Ishikawa (cell line): ENCODE data around the gene FAM135A.

Experiments
- CEBPB ChIP-seq: IDR thresholded peaks from 2 replicates; pipeline ENCODE4 v1.6.1; 2012
- CREB1 ChIP-seq: IDR thresholded peaks from 2 replicates; pipeline ENCODE4 v1.6.1; 2012; ENCODE audit warnings: low read depth
- EP300 ChIP-seq: IDR thresholded peaks from 2 replicates; pipeline ENCODE4 v1.6.1; 2012; ENCODE audit warnings: borderline replicate concordance
- FOXM1 ChIP-seq: IDR thresholded peaks from 2 replicates; pipeline ENCODE4 v1.6.1; 2012; ENCODE audit warnings: low read depth, borderline replicate concordance
- NFIC ChIP-seq: IDR thresholded peaks from 2 replicates; pipeline ENCODE4 v1.6.1; 2012
- RAD21 ChIP-seq: IDR thresholded peaks from 2 replicates; pipeline ENCODE4 v1.6.1; 2012; ENCODE audit warnings: low read depth
- REST ChIP-seq: IDR thresholded peaks from 2 replicates; pipeline ENCODE4 v1.6.1; 2012; ENCODE audit warnings: low read depth, mild to moderate bottlenecking
- TAF1 ChIP-seq: IDR thresholded peaks from 2 replicates; pipeline ENCODE4 v1.6.1; 2012; ENCODE audit warnings: low read depth, mild to moderate bottlenecking
- TCF12 ChIP-seq: IDR thresholded peaks from 2 replicates; pipeline ENCODE4 v1.6.1; 2012; ENCODE audit warnings: low read depth
- TEAD4 ChIP-seq: IDR thresholded peaks from 2 replicates; pipeline ENCODE4 v1.6.1; 2012
- YY1 ChIP-seq: IDR thresholded peaks from 2 replicates; pipeline ENCODE4 v1.6.1; 2012; ENCODE audit warnings: low read depth
- ZBTB7A ChIP-seq: IDR thresholded peaks from 2 replicates; pipeline ENCODE4 v1.6.1; 2012; ENCODE audit warnings: low read depth
- TF ChIP-seq, protein P1 (sequence below): IDR thresholded peaks from 2 replicates; pipeline ENCODE4 v1.6.1; 2012

GRCh38 chr6:70421509-70421908 is 8.2 kb downstream of the FAM135A start:
- TF ChIP-seq CEBPB, result no peak
- no peak for TF ChIP-seq REST
- TF ChIP-seq CREB1, result no peak
- no peak for TF ChIP-seq TEAD4
- TF ChIP-seq, protein P1, sequence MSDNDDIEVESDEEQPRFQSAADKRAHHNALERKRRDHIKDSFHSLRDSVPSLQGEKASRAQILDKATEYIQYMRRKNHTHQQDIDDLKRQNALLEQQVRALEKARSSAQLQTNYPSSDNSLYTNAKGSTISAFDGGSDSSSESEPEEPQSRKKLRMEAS, result no peak
- TF ChIP-seq YY1, result no peak
- no peak for TF ChIP-seq EP300
- no peak for TF ChIP-seq NFIC
- no peak for TF ChIP-seq TAF1
- no peak for TF ChIP-seq TCF12
- TF ChIP-seq FOXM1, result no peak
- TF ChIP-seq RAD21, result no peak
- no peak for TF ChIP-seq ZBTB7A
